ENCODE measurements around the gene TP73.

GRCh38 chr1:3732434-3733093 lies 80.2 kb downstream of the TP73 start:
- TF ChIP-seq TAF1 (IDR thresholded peaks at IDR 0.05; ENCODE audit: borderline replicate concordance, insufficient read depth, low read length) = no peak
- TF ChIP-seq POLR2AphosphoS5 (IDR thresholded peaks at IDR 0.05; ENCODE audit: low read depth, low read length) = no peak
- TF ChIP-seq SIN3A (IDR thresholded peaks at IDR 0.05; ENCODE audit: borderline replicate concordance, insufficient read depth, low read length) = no peak
- TF ChIP-seq, protein P1, sequence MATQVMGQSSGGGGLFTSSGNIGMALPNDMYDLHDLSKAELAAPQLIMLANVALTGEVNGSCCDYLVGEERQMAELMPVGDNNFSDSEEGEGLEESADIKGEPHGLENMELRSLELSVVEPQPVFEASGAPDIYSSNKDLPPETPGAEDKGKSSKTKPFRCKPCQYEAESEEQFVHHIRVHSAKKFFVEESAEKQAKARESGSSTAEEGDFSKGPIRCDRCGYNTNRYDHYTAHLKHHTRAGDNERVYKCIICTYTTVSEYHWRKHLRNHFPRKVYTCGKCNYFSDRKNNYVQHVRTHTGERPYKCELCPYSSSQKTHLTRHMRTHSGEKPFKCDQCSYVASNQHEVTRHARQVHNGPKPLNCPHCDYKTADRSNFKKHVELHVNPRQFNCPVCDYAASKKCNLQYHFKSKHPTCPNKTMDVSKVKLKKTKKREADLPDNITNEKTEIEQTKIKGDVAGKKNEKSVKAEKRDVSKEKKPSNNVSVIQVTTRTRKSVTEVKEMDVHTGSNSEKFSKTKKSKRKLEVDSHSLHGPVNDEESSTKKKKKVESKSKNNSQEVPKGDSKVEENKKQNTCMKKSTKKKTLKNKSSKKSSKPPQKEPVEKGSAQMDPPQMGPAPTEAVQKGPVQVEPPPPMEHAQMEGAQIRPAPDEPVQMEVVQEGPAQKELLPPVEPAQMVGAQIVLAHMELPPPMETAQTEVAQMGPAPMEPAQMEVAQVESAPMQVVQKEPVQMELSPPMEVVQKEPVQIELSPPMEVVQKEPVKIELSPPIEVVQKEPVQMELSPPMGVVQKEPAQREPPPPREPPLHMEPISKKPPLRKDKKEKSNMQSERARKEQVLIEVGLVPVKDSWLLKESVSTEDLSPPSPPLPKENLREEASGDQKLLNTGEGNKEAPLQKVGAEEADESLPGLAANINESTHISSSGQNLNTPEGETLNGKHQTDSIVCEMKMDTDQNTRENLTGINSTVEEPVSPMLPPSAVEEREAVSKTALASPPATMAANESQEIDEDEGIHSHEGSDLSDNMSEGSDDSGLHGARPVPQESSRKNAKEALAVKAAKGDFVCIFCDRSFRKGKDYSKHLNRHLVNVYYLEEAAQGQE (IDR thresholded peaks at IDR 0.05; ENCODE audit: insufficient read depth in 1 of 2, low read depth in 2 of 2, low read length in 2 of 2) = no peak
- TF ChIP-seq FOXP2 (optimal IDR thresholded peaks at IDR 0.05; ENCODE audit: borderline replicate concordance, extremely low read depth, extremely low read length, insufficient read depth) = no peak
